ENCODE results near the gene NKX2-2. TPM values are rescaled to one million over a fixed set of nuclear protein-coding genes. Genes with fewer than 3 reads are reported as not detected.

NKX2-2 gene
- total RNA-seq (2021) = not detected in 3 replicates
- Bru-seq, nascent RNA = percentile 22 among the genes with signal in this experiment
- long read RNA-seq, experiment 1 = 0 reads
- long read RNA-seq, experiment 2 = 0 reads
- long read RNA-seq, experiment 3 = 0 reads

DNA sequence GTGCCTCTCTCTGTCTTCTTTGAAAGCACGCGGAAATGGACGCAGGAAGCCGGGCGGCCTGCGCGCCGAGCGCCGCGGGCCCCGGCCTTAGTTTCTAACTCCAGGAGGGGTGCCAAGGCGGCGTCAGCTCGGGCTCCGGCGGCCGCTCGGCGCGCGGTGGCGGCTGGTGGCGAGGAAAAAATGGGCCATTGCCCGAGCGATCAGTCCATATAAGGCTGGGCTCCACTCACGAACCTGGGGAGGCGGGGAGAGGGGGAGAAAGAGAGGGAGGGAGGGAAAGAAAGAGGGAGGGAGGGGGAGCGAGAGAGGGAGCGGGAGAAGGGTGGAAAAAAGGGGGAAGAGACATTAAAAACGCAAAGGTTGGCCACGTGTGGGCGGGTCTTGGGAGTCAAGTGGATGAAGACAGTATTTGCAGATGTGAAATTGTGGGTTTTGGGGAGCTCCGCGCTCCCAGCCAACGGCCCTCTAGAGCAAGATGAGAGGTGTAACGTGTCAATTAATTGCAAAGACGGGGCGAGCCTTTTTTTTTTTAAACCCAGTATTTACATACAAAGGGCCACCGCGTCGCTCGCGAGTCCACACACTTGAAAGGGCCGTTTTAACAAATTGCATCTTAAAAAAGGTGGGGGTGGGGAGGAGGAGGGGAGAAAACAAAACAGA is at the start of gene NKX2-2:
NKX2-2 (minus strand) TSS at position 184 of the 660 bp plus-strand sequence. CDS start 395 bp downstream, outside the sequence.
- Mint-ChIP-seq H3K36me3 (no peaks in the 10 kb centered on the region), H3K9me3 (no peaks in the 10 kb centered on the region), H3K4me1 (peaks cover 53% of the 10 kb centered on the region), H3K27me3 (ENCODE audit: low read depth) (peaks cover 93% of the 10 kb centered on the region), H3K4me3 (peak within 1 kb of the TSS; percentile 68), H3K27ac (no peak within 1 kb of the TSS)
- DNase-seq (ENCODE audit: low spot score) (peak; percentile 54), ATAC-seq (no peak)
- CTCF ChIA-PET = interaction anchor here (0.5 to 5.4 kb wide), 13 partner anchors 8 to 1061 kb away, joined by 3 to 53 read pairs (median 4); no protein-coding TSS in a partner anchor
- POLR2A ChIA-PET = interaction anchor here (0.9 kb wide), 1 partner anchor 413 kb away, joined by 3 read pairs; no protein-coding TSS in a partner anchor
- TF ChIP-seq ZNF121 (CRISPR knock-in tag; IDR thresholded peaks at IDR 0.05) = no peak
- TF ChIP-seq MYBL2 (CRISPR knock-in tag; IDR thresholded peaks at IDR 0.05) = no peak
- 0 out of 2 replicates have a peak, but pooled peaks have one; percentile 8 for TF ChIP-seq USF2 (CRISPR knock-in tag; IDR thresholded peaks at IDR 0.05)

DNA sequence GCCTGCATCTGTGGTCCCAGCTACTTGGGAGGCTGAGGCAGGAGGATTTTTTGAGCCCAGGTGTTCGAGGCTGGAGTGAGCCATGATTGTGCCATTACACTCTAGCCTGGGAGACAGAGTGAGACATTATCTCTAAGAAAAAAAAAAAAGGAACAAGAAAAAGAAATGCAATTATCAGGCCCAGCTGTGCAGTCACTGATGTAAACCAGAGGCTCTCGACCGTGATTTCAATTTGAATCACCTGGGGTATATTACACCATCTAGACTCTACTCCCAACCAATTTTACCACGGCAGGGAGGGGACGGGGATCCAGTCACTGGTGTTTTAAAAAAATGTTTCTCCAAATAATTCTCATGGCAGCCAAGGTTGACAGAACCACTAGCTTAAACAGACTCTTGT is 48.8 kb upstream of the NKX2-2 start:
- DNase-seq (ENCODE audit: low spot score) = no peak
- no peak overlapping the region for H3K4me3 Mint-ChIP-seq
- peaks cover 15% of the 10 kb centered on the region; the same call in 1 of the 2 replicates for H3K9me3 Mint-ChIP-seq
- no peak overlapping the region for H3K27ac Mint-ChIP-seq
- no peaks in the 10 kb centered on the region for H3K36me3 Mint-ChIP-seq
- H3K27me3 Mint-ChIP-seq (ENCODE audit: low read depth) = no peaks in the 10 kb centered on the region; the same call in 1 of the 2 replicates
- ChIA-PET POLR2A (no interaction called here), CTCF (interaction anchor here (1.2 to 2.3 kb wide), 3 partner anchors 9 to 33 kb away, joined by 3 to 11 read pairs (median 3); no protein-coding TSS in a partner anchor)
- H3K4me1 Mint-ChIP-seq = no peaks in the 10 kb centered on the region
- no peak for ATAC-seq
- TF ChIP-seq ATF6 (CRISPR knock-in tag; IDR thresholded peaks at IDR 0.05) (no peak), USF1 (CRISPR knock-in tag; IDR thresholded peaks at IDR 0.05) (no peak), GRHL2 (CRISPR knock-in tag; IDR thresholded peaks at IDR 0.05; ENCODE audit: insufficient replicate concordance, severe bottlenecking) (no peak)
- TF ChIP-seq, protein P1, sequence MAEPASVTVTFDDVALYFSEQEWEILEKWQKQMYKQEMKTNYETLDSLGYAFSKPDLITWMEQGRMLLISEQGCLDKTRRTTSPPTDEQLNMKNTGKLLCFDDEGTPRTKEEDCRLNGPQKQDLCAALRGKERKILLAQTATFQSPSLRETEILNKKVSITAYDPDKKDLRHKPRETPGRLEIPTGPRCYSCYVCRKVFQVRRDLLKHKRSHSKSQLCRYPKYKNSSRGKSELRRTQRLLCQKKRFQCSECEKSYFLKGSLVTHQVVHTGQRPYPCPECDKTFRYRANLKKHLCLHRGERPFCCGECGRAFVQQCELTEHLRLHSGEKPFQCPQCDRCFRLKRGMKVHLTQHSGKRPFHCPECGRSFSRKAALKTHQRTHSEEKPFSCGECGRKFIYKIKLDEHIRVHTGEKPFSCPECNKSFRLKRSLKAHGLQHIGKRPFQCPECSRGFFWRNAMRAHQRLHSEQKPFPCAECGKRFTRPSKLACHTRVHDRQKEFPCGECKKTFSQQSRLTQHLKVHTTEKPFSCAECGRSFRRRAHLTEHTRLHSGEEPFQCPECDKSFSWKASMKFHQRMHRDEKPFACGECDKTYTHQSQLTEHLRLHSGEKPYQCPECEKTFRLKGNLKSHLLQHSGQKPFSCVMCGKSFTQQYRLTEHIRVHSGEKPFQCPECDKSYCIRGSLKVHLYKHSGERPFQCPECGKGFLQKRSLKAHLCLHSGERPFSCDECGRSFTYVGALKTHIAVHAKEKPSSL (CRISPR knock-in tag; conservative IDR thresholded peaks at IDR 0.05) = no peak

DNA sequence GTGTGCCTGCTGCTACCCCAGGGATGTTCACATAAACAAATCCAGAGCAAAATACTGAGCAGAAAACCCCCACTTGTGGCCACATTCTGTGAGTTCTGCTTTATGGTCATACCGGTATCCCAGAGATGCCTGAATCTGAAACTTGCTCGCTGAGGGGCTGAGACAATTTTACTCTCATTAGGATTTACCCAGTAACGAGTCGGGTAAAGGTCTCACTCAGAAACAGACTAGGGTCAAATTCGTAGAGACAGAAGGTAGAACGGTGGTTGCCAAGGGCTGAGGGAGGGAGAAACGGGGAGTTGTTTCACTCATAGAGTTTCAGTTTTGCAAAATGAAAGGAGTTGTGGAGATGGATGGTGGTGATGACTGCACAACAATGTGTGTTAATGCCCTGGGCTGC is 45.4 kb upstream of the NKX2-2 start:
- Mint-ChIP-seq H3K36me3 (no peaks in the 10 kb centered on the region), H3K27ac (no peak overlapping the region), H3K4me1 (peaks cover 12% of the 10 kb centered on the region), H3K27me3 (ENCODE audit: low read depth) (no peaks in the 10 kb centered on the region; the same call in 1 of the 2 replicates), H3K4me3 (no peak overlapping the region), H3K9me3 (peaks cover 11% of the 10 kb centered on the region; the same call in 1 of the 2 replicates)
- ATAC-seq (no peak), DNase-seq (ENCODE audit: low spot score) (no peak)
- ChIA-PET POLR2A (no interaction called here), CTCF (no interaction called here)
- TF ChIP-seq FOXP1 (CRISPR knock-in tag; IDR thresholded peaks at IDR 0.05; ENCODE audit: borderline replicate concordance) (no peak), FOXK1 (CRISPR knock-in tag; IDR thresholded peaks at IDR 0.05) (no peak), CREB1 (CRISPR knock-in tag; IDR thresholded peaks at IDR 0.05) (no peak), TEAD1 (CRISPR knock-in tag; IDR thresholded peaks at IDR 0.05) (no peak), IRF2 (CRISPR knock-in tag; IDR thresholded peaks at IDR 0.05; ENCODE audit: borderline replicate concordance, low read depth) (no peak), ZNF219 (CRISPR knock-in tag; IDR thresholded peaks at IDR 0.05; ENCODE audit: borderline replicate concordance) (no peak), NR1H2 (CRISPR knock-in tag; IDR thresholded peaks at IDR 0.05) (no peak), CREM (CRISPR knock-in tag; IDR thresholded peaks at IDR 0.05) (no peak), ZNF416 (CRISPR knock-in tag; IDR thresholded peaks at IDR 0.05) (no peak), ETV6 (CRISPR knock-in tag; IDR thresholded peaks at IDR 0.05) (no peak)

Data from WTC11 (cell line).